Measurements from ENCODE around the gene VPS37B.
"Not testable (repeated sequence)": the region's sequence is repeated elsewhere in the genome, so short reads cannot be mapped to it uniquely, and the experiment has no call there.

The VPS37B gene

GRCh38 chr12:122886161-122886560 is 9.8 kb downstream of the VPS37B start:
- intact Hi-C loops (cut with DNase I), result no loop called here
- no peak for DNase-seq

- intact Hi-C loops (cut with DNase I), result loop anchor here (5.0 kb wide), 1 partner anchor 67 kb away; no protein-coding TSS in a partner anchor
- DNase-seq, result no peak
Measured at GRCh38 chr12:122884860-122885259, 11.1 kb downstream of the VPS37B start.

- no peak for DNase-seq
- intact Hi-C loops (cut with DNase I), result loop anchor here (5.0 kb wide), 1 partner anchor 68 kb away; no protein-coding TSS in a partner anchor
Measured at GRCh38 chr12:122884091-122884826, 11.7 kb downstream of the VPS37B start.

GRCh38 chr12:122882908-122883558 is 12.9 kb downstream of the VPS37B start:
- intact Hi-C loops (cut with DNase I), result loop anchor here (5.0 kb wide), 1 partner anchor 69 kb away; no protein-coding TSS in a partner anchor
- DNase-seq, result no peak

GRCh38 chr12:122880668-122881067 is 15.3 kb downstream of the VPS37B start:
- intact Hi-C loops (cut with DNase I), result loop anchor here (5.0 kb wide), 1 partner anchor 72 kb away; no protein-coding TSS in a partner anchor
- peak in 9 of 10 donors; percentile 68 to 96 (median 79) for DNase-seq

- intact Hi-C loops (cut with DNase I), result loop anchor here (5.0 kb wide), 1 partner anchor 72 kb away; no protein-coding TSS in a partner anchor
- DNase-seq, result no peak
Measured at GRCh38 chr12:122880155-122880667, 15.7 kb downstream of the VPS37B start.

- no peak for DNase-seq
- intact Hi-C loops (cut with DNase I), result no loop called here
Measured at GRCh38 chr12:122878780-122879612, 16.9 kb downstream of the VPS37B start.

GRCh38 chr12:122876731-122877130 is 19.2 kb downstream of the VPS37B start:
- intact Hi-C loops (cut with DNase I), result no loop called here
- DNase-seq, result no peak

- intact Hi-C loops (cut with DNase I); DNase-seq: not testable (repeated sequence)
Measured at GRCh38 chr12:122876281-122876680, 19.6 kb downstream of the VPS37B start.

GRCh38 chr12:122875590-122876220 is 20.2 kb downstream of the VPS37B start:
- intact Hi-C loops (cut with DNase I), result no loop called here
- DNase-seq, result peak in 3 of 10 donors; percentile 47 to 89 (median 60)

- intact Hi-C loops (cut with DNase I), result no loop called here
- peak in 2 of 10 donors; percentile 14 to 59 for DNase-seq
Measured at GRCh38 chr12:122874081-122874480, 21.8 kb downstream of the VPS37B start.

GRCh38 chr12:122873540-122873939 is 22.4 kb downstream of the VPS37B start:
- DNase-seq, result no peak
- intact Hi-C loops (cut with DNase I), result no loop called here

GRCh38 chr12:122872815-122873361 is 23.0 kb downstream of the VPS37B start:
- peak in 2 of 10 donors; percentile 17 for DNase-seq
- intact Hi-C loops (cut with DNase I), result no loop called here

GRCh38 chr12:122871851-122872780 is 23.8 kb downstream of the VPS37B start:
- intact Hi-C loops (cut with DNase I), result no loop called here
- DNase-seq, result peak in 4 of 10 donors; percentile 33 to 88 (median 83)

GRCh38 chr12:122870867-122871664 is 24.9 kb downstream of the VPS37B start:
- intact Hi-C loops (cut with DNase I), result no loop called here
- peak in 5 of 10 donors; percentile 49 to 89 (median 77) for DNase-seq

- intact Hi-C loops (cut with DNase I), result no loop called here
- DNase-seq, result peak in 2 of 10 donors; percentile 14 to 55
Measured at GRCh38 chr12:122870163-122870842, 25.6 kb downstream of the VPS37B start.
